ENCODE data around the gene PELO. TPM values are rescaled to one million over a fixed set of nuclear protein-coding genes. Genes with fewer than 3 reads are reported as not detected.

PELO gene
- total RNA-seq, 4 donors from 2014 or later = 10.2 to 22.3 (median 12.9) TPM

DNA sequence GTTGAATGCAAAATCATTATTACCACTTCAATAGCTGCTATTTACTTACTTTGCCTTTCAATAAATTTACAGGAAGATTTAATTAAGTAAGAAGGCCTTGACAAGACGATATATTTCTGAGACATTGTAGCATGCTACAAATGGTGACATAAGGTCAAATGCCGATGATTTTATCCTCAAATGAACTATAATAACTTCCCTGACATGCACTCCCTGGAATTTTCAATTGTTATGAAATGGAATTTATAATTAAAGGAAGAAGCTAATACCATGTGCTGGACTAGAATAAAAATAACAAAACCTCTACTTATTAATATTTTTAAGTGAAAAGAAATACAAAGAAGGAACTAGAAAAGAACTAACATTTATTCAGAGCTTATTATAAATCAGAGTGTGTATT is 30.2 kb upstream of the PELO start:
- H3K4me1 ChIP-seq = no peaks in the 10 kb centered on the region
- H3K4me3 ChIP-seq = no peak overlapping the region
- no peaks in the 10 kb centered on the region for H3K36me3 ChIP-seq
- H3K9me3 ChIP-seq = no peaks in the 10 kb centered on the region
- DNase-seq = no peak
- no peaks in the 10 kb centered on the region for H3K27me3 ChIP-seq
- H3K27ac ChIP-seq = no peak overlapping the region
- TF ChIP-seq POLR2A (IDR thresholded peaks at IDR 0.05) = no peak
- TF ChIP-seq, protein P1, sequence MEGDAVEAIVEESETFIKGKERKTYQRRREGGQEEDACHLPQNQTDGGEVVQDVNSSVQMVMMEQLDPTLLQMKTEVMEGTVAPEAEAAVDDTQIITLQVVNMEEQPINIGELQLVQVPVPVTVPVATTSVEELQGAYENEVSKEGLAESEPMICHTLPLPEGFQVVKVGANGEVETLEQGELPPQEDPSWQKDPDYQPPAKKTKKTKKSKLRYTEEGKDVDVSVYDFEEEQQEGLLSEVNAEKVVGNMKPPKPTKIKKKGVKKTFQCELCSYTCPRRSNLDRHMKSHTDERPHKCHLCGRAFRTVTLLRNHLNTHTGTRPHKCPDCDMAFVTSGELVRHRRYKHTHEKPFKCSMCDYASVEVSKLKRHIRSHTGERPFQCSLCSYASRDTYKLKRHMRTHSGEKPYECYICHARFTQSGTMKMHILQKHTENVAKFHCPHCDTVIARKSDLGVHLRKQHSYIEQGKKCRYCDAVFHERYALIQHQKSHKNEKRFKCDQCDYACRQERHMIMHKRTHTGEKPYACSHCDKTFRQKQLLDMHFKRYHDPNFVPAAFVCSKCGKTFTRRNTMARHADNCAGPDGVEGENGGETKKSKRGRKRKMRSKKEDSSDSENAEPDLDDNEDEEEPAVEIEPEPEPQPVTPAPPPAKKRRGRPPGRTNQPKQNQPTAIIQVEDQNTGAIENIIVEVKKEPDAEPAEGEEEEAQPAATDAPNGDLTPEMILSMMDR (IDR thresholded peaks at IDR 0.05) = no peak

DNA sequence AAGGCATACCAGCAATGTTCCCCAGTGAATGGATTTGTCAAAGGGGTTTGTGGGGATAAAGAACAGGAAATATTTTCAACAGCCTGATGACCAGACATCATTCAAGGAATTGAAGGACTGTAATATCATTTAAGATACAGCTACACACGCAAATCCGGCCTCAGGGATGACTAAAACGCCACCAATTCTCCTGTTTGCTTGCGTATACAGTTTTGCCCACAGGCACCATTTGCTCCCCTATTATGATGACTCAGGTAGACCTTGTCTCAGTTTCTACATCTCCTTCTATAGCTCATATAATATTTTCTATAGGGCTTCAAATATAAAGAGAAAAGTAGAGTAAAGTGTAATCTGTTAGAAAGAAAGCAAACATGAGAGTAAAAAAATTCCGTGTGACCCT is 29.7 kb upstream of the PELO start:
- no peaks in the 10 kb centered on the region for H3K9me3 ChIP-seq
- DNase-seq = no peak
- H3K4me1 ChIP-seq = no peaks in the 10 kb centered on the region
- no peak overlapping the region for H3K4me3 ChIP-seq
- H3K27me3 ChIP-seq = no peaks in the 10 kb centered on the region
- H3K36me3 ChIP-seq = no peaks in the 10 kb centered on the region
- no peak overlapping the region for H3K27ac ChIP-seq
- no peak for TF ChIP-seq POLR2A (IDR thresholded peaks at IDR 0.05)
- TF ChIP-seq, protein P1 (IDR thresholded peaks at IDR 0.05) = no peak

DNA sequence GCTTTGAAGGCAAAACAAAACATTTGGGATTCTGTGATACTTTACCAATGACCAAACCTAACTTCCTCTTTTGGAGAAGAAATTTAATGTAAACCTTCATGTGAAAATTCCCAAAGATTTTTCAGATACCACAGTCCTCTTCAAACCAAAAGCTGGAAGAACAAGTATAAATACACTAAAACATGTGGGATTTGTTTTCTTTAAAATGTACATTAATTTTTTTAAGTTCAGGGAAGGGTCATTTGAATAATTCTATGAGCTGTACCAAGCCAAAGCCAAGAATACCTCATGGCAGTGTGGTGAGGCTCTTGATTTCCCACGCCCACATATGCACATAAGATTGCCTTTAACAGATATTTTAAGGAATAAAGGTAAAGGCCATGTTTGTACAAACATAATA is 28.4 kb upstream of the PELO start:
- no peak for DNase-seq
- TF ChIP-seq, protein P1 (IDR thresholded peaks at IDR 0.05) = no peak
- TF ChIP-seq POLR2A (IDR thresholded peaks at IDR 0.05) = no peak
- H3K27ac ChIP-seq = no peak overlapping the region
- no peak overlapping the region for H3K4me3 ChIP-seq
- no peaks in the 10 kb centered on the region for H3K9me3 ChIP-seq
- no peaks in the 10 kb centered on the region for H3K36me3 ChIP-seq
- no peaks in the 10 kb centered on the region for H3K4me1 ChIP-seq
- no peaks in the 10 kb centered on the region for H3K27me3 ChIP-seq

- Histone ChIP-seq H3K27me3 (no peaks in the 10 kb centered on the region), H3K9me3 (no peaks in the 10 kb centered on the region), H3K27ac (no peak overlapping the region), H3K4me1 (no peaks in the 10 kb centered on the region), H3K4me3 (no peak overlapping the region), H3K36me3 (no peaks in the 10 kb centered on the region)
- no peak for TF ChIP-seq POLR2A (IDR thresholded peaks at IDR 0.05)
- TF ChIP-seq, protein P1 (IDR thresholded peaks at IDR 0.05) = no peak
- DNase-seq = no peak
These were observed 26.9 kb upstream of the PELO start for GRCh38 chr5:52760695-52761366.

GRCh38 chr5:52767217-52767743 is 20.4 kb upstream of the PELO start:
- DNase-seq = no peak
- Histone ChIP-seq H3K36me3 (no peaks in the 10 kb centered on the region), H3K9me3 (no peaks in the 10 kb centered on the region), H3K27ac (no peak overlapping the region), H3K4me3 (no peak overlapping the region), H3K27me3 (no peaks in the 10 kb centered on the region), H3K4me1 (no peaks in the 10 kb centered on the region)
- TF ChIP-seq, protein P1 (IDR thresholded peaks at IDR 0.05) = no peak
- TF ChIP-seq POLR2A (IDR thresholded peaks at IDR 0.05) = no peak
